HEK293 (cell line): Measurements from ENCODE around the gene MACROD1.

Experiments
- CTCF ChIA-PET: fragments of 350-600 bp; formaldehyde crosslinking; extraction: SDS; loops from one replicate; lab custom pipeline; 2021; ENCODE audit warnings: antibody characterized with exemption; lab: Yijun Ruan, JAX
- POLR2A ChIA-PET: fragments of 300-600 bp; formaldehyde crosslinking; extraction: SDS; loops from one replicate; lab custom pipeline; 2020; ENCODE audit warnings: antibody characterized with exemption, inconsistent platforms; lab: Yijun Ruan, JAX
- H3K27ac ChIP-seq: fragments of 200-500 bp; sonication (Bioruptor generic); 2 replicates; pipeline ENCODE4 v1.5.1; 2014; ENCODE audit warnings: low read depth, low read length, control low read depth, inconsistent platforms; ENCODE audit errors: extremely low read depth
- H3K36me3 ChIP-seq, 2 experiments: fragments of 200-500 bp in 1 of 2; sonication (Bioruptor generic) in 1 of 2; 1 replicate in 1 of 2; 2 replicates in 1 of 2; pipeline ENCODE4 v1.5.1; 2014 to 2017; ENCODE audit warnings: inconsistent platforms in 2 of 2, low read length in 2 of 2; ENCODE audit not compliant: control insufficient read depth in 2 of 2, insufficient read depth in 1 of 2
- H3K4me1 ChIP-seq: fragments of 200-500 bp; sonication (Bioruptor generic); 2 replicates; pipeline ENCODE4 v1.5.1; 2014; ENCODE audit warnings: mild to moderate bottlenecking, low read length, inconsistent platforms; ENCODE audit not compliant: control insufficient read depth, insufficient read depth
- H3K4me3 ChIP-seq: 2 replicates; pipeline ENCODE4 v1.5.1; 2011; ENCODE audit warnings: low read depth, mild to moderate bottlenecking, control low read depth, low read length, moderate library complexity
- H3K9me3 ChIP-seq: fragments of 200-500 bp; sonication (Bioruptor generic); 2 replicates; pipeline ENCODE4 v1.5.1; 2014; ENCODE audit warnings: low read depth, low read length, inconsistent platforms; ENCODE audit not compliant: control insufficient read depth, insufficient read depth
- HOXC10 ChIP-seq: sonication (generic); formaldehyde crosslinking; IDR thresholded peaks from 2 replicates; pipeline ENCODE4 v1.8.1; 2023; ENCODE audit warnings: mild to moderate bottlenecking, missing genetic modification reagents
- KLF16 ChIP-seq: fragments of 450-650 bp; formaldehyde crosslinking; IDR thresholded peaks from 2 replicates; pipeline ENCODE4 v1.5.1; 2017; ENCODE audit warnings: missing biosample characterization, missing genetic modification characterization
- MYNN ChIP-seq: fragments of 450-650 bp; formaldehyde crosslinking; IDR thresholded peaks from 2 replicates; pipeline ENCODE4 v1.5.1; 2016; ENCODE audit warnings: missing biosample characterization, missing genetic modification characterization, borderline replicate concordance
- PRDM1 ChIP-seq: fragments of 450-650 bp; formaldehyde crosslinking; IDR thresholded peaks from 2 replicates; pipeline ENCODE4; 2016; ENCODE audit warnings: missing biosample characterization, missing genetic modification characterization
- REPIN1 ChIP-seq: fragments of 450-650 bp; formaldehyde crosslinking; IDR thresholded peaks from 2 replicates; pipeline ENCODE4 v1.5.1; 2017; ENCODE audit warnings: missing biosample characterization, missing genetic modification characterization, low read depth
- REST ChIP-seq: fragments of 450-650 bp; formaldehyde crosslinking; IDR thresholded peaks from 2 replicates; pipeline ENCODE4 v1.5.1; 2016; ENCODE audit warnings: missing biosample characterization, missing genetic modification characterization
- SP2 ChIP-seq: fragments of 450-650 bp; formaldehyde crosslinking; IDR thresholded peaks from 2 replicates; pipeline ENCODE4 v1.5.1; 2016; ENCODE audit warnings: missing biosample characterization, missing genetic modification characterization
- TCF7L2 ChIP-seq: IDR thresholded peaks from 2 replicates; pipeline ENCODE4 v1.6.1; 2011; ENCODE audit warnings: low read depth, mild to moderate bottlenecking, inconsistent platforms, low read length, moderate library complexity, borderline replicate concordance
- YY1 ChIP-seq: fragments of 450-650 bp; formaldehyde crosslinking; IDR thresholded peaks from 2 replicates; pipeline ENCODE4 v1.5.1; 2018; ENCODE audit warnings: missing biosample characterization, missing genetic modification characterization
- ZBTB11 ChIP-seq: fragments of 450-650 bp; formaldehyde crosslinking; conservative IDR thresholded peaks from 2 replicates; pipeline ENCODE4 v1.5.1; 2016; ENCODE audit warnings: low read depth, missing biosample characterization, missing genetic modification characterization
- ZIC2 ChIP-seq: fragments of 450-650 bp; formaldehyde crosslinking; IDR thresholded peaks from 2 replicates; pipeline ENCODE4 v1.5.1; 2016; ENCODE audit warnings: missing biosample characterization, missing genetic modification characterization
- ZNF146 ChIP-seq: fragments of 450-650 bp; formaldehyde crosslinking; IDR thresholded peaks from 2 replicates; pipeline ENCODE4 v1.5.1; 2016; ENCODE audit warnings: missing biosample characterization, missing genetic modification characterization
- ZNF175 ChIP-seq: fragments of 450-650 bp; formaldehyde crosslinking; IDR thresholded peaks from 2 replicates; pipeline ENCODE4 v1.5.1; 2016; ENCODE audit warnings: missing biosample characterization, missing genetic modification characterization
- ZNF394 ChIP-seq: fragments of 450-650 bp; formaldehyde crosslinking; IDR thresholded peaks from 2 replicates; pipeline ENCODE4 v1.5.1; 2016; ENCODE audit warnings: missing biosample characterization, missing genetic modification characterization, mild to moderate bottlenecking, moderate library complexity, borderline replicate concordance
- ZNF488 ChIP-seq: fragments of 450-650 bp; formaldehyde crosslinking; IDR thresholded peaks from 2 replicates; pipeline ENCODE4 v1.5.1; 2016; ENCODE audit warnings: missing biosample characterization, missing genetic modification characterization
- ZNF529 ChIP-seq: fragments of 450-650 bp; formaldehyde crosslinking; IDR thresholded peaks from 2 replicates; pipeline ENCODE4 v1.5.1; 2017; ENCODE audit warnings: missing genetic modification characterization, missing biosample characterization; ENCODE audit not compliant: insufficient replicate concordance
- ZNF596 ChIP-seq: fragments of 450-650 bp; IDR thresholded peaks from 2 replicates; pipeline ENCODE4 v1.5.0; 2018; ENCODE audit warnings: missing biosample characterization, mild to moderate bottlenecking, missing genetic modification characterization, moderate library complexity
- ZNF830 ChIP-seq: fragments of 450-650 bp; IDR thresholded peaks from 2 replicates; pipeline ENCODE4 v1.5.0; 2018; ENCODE audit warnings: missing biosample characterization, missing genetic modification characterization, low read depth, mild to moderate bottlenecking, moderate library complexity
- TF ChIP-seq, protein P1 (sequence below): fragments of 450-650 bp; IDR thresholded peaks from 2 replicates; pipeline ENCODE4 v1.5.1; 2018; ENCODE audit warnings: missing biosample characterization, mild to moderate bottlenecking, missing genetic modification characterization

Gene MACROD1

GRCh38 chr11:64095273-64095817, 70.6 kb downstream of the MACROD1 start:
- ChIA-PET CTCF (interaction anchor here (1.5 kb wide), 1 partner anchor 258 kb away, joined by 4 read pairs; no protein-coding TSS in a partner anchor), POLR2A (interaction anchor here (1.0 kb wide), 1 partner anchor 9 kb away, joined by 3 read pairs; no protein-coding TSS in a partner anchor)
- Histone ChIP-seq H3K27ac (no peak overlapping the region), H3K9me3 (no peaks in the 10 kb centered on the region), H3K4me3 (no peak overlapping the region), H3K36me3 (no peaks in the 10 kb centered on the region), H3K4me1 (no peaks in the 10 kb centered on the region)
- TF ChIP-seq PRDM1 (tag by site-specific recombination): no peak
- no peak for TF ChIP-seq REPIN1 (tag by site-specific recombination)
- no peak for TF ChIP-seq REST (tag by site-specific recombination)
- TF ChIP-seq KLF16: no peak
- TF ChIP-seq YY1 (tag by site-specific recombination): no peak
- TF ChIP-seq ZNF394: no peak
- no peak for TF ChIP-seq ZNF596 (tag by site-specific recombination)
- TF ChIP-seq TCF7L2: no peak
- TF ChIP-seq, protein P1, sequence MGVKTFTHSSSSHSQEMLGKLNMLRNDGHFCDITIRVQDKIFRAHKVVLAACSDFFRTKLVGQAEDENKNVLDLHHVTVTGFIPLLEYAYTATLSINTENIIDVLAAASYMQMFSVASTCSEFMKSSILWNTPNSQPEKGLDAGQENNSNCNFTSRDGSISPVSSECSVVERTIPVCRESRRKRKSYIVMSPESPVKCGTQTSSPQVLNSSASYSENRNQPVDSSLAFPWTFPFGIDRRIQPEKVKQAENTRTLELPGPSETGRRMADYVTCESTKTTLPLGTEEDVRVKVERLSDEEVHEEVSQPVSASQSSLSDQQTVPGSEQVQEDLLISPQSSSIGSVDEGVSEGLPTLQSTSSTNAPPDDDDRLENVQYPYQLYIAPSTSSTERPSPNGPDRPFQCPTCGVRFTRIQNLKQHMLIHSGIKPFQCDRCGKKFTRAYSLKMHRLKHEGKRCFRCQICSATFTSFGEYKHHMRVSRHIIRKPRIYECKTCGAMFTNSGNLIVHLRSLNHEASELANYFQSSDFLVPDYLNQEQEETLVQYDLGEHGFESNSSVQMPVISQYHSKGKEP: no peak
- no peak for TF ChIP-seq ZIC2
- TF ChIP-seq ZNF488 (tag by site-specific recombination): no peak
- no peak for TF ChIP-seq ZNF529 (tag by site-specific recombination)
- TF ChIP-seq ZNF146 (tag by site-specific recombination): no peak
- TF ChIP-seq ZNF830 (tag by site-specific recombination): no peak
- TF ChIP-seq MYNN (tag by site-specific recombination): no peak
- no peak for TF ChIP-seq SP2 (tag by site-specific recombination)
- no peak for TF ChIP-seq ZBTB11 (tag by site-specific recombination)
- no peak for TF ChIP-seq HOXC10
- TF ChIP-seq ZNF175 (tag by site-specific recombination): no peak
